H1 (cell line): ENCODE data around the gene RNF38. TPM values are rescaled to one million over a fixed set of nuclear protein-coding genes. Genes with fewer than 3 reads are reported as not detected.

Experiments used
- KDM4A ChIP-seq: IDR thresholded peaks from one replicate; pipeline ENCODE4 v1.7.1; 2012; ENCODE audit warnings: low read depth, mild to moderate bottlenecking, moderate library complexity, low read length, inconsistent platforms; ENCODE audit not compliant: severe bottlenecking
- SP1 ChIP-seq: IDR thresholded peaks from 2 replicates; pipeline ENCODE4 v1.6.1; 2011; ENCODE audit warnings: low read depth, low read length
- YY1 ChIP-seq: IDR thresholded peaks from 2 replicates; pipeline ENCODE4 v1.6.1; 2011; ENCODE audit warnings: low read depth, mild to moderate bottlenecking, low read length
- polyA plus RNA-seq, 7 experiments: library from polyadenylated mRNA; depleted of rRNA in 3 of 7; stranded (reverse) in 5 of 7; unstranded in 2 of 7; fragments of >200 nt in 5 of 7; fragments of 200-250 nt in 2 of 7; gene quantifications; 1 replicate in 5 of 7; 2 replicates in 1 of 7; 4 replicates in 1 of 7; pipeline versions ENCODE4 v1.2.1 to v1.2.3, GENCODE V29; 2011 to 2013; ENCODE audit warnings: missing spikeins in 2 of 7, mixed read lengths in 2 of 7
- total RNA-seq: library from RNA; stranded (reverse); fragmentation: NEBNext Ultra II Directional; extraction: Animal tissue kit (Norgen Biotek cat#: 25700); gene quantifications from 2 replicates; pipeline ENCODE4 v1.2.1, GENCODE V29; 2021

Gene RNF38
- total and polyA plus RNA-seq, 2 of the 8 experiments (the other 6 are each of a cell fraction or from before 2014, with no cell fraction given) = 54.9 to 60.9 TPM

- TF ChIP-seq SP1 (no peak), KDM4A (no peak), YY1 (no peak)
- TF ChIP-seq, all 59 proteins: peak for 0
These were observed 112.0 kb downstream of the RNF38 start (continued) for GRCh38 chr9:36288070-36288469.

Other genes with a start within 250 kb of the RNF38 start
- gene CCIN, start 230.9 kb downstream of the RNF38 start, total RNA-seq = 0.19 and 0.27 TPM in 2 replicates
- gene CCIN, start 230.9 kb downstream of the RNF38 start, polyA plus RNA-seq (2011; rRNA removed) = 0.20 and 0.21 TPM in 2 replicates
- 236 and 239 TPM in 2 replicates for gene CLTA, start 209.3 kb downstream of the RNF38 start, total RNA-seq
- gene CLTA, start 209.3 kb downstream of the RNF38 start, polyA plus RNA-seq (2011; rRNA removed) = 137 and 146 TPM in 2 replicates
- 9.3 and 11.1 TPM in 2 replicates for gene GNE, start 141.8 kb downstream of the RNF38 start, total RNA-seq
- 4.3 and 5.1 TPM in 2 replicates for gene GNE, start 141.8 kb downstream of the RNF38 start, polyA plus RNA-seq (2011; rRNA removed)
- gene MELK, start 172.6 kb upstream of the RNF38 start, total RNA-seq = 53.1 and 53.6 TPM in 2 replicates
- 12.0 and 26.2 TPM in 2 replicates for gene MELK, start 172.6 kb upstream of the RNF38 start, polyA plus RNA-seq (2011; rRNA removed)